T follicular helper cell (primary cell): Measurements from ENCODE around the gene LRRIQ1.
"Not testable (repeated sequence)": the region's sequence is repeated elsewhere in the genome, so short reads cannot be mapped to it uniquely, and the experiment has no call there.

ENCODE experiments used
- DNase-seq: peaks from one replicate; pipeline ENCODE4 v3.0.0-alpha.2; 2020; ENCODE audit warnings: low read depth
- total RNA-seq, 2 experiments: gene quantifications; one replicate each; lab custom pipeline; 2026; lab: John Stamatoyannopoulos, UW

LRRIQ1 gene, protein sequence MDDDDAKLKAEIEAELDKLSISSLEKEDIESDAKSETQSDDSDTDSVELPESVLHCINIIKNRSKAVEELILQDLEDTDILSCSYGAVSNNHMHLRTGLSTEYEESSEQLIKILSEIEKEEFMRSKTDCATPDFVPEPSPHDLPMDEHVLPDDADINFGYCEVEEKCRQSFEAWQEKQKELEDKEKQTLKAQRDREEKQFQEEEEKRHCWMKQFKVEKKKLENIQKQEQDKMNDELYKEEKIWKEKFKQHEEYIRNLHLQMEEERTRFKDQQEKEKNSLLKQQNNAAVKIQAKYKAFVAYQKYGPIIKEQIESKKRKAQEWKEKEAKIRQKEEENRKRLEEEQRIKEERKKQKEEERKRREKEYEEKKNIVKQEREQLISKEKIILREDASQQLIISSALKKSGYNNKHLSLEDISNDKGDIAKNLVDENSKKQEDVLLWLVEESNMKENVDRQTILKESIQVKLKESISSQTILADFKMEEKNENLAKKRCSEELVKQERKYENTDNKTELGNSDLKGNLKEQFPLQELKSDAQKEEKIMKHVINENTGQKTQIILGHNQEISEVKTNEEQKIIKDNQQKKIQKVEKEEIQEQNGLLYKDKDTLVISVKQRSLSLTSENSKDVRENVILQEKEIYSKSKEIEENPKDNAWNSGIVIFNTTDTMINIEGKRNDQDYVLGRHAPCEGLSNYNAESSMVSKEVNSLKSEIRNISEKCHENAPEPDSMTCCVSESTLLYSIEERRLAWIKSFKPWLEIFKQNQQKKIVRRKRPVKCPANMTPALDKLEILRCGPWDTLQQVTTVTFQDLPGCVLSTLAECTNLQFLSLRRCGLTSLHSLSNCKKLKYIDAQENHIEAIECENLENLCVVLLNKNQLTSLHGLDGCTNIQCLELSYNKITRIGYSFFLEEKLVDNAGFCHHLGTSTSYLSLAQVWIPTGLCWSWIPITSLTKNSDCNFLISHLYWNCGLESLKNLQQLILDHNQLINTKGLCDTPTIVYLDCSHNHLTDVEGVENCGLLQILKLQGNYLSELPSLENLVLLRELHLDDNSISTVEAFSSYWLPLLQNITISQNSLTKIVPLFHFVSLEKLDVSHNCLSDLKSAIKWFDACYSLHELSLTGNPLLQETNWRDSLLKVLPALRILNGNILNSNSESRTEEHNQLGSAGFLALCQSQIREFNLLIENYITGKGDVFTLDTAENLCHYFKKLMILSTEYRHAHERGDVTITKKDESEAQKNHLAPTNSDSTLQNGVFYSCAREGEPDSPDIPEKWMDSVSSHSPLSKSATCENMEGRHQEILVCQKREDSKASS (N-terminal part only)
- total RNA-seq = 0 to 0.06 reads per million in 2 experiments

DNA sequence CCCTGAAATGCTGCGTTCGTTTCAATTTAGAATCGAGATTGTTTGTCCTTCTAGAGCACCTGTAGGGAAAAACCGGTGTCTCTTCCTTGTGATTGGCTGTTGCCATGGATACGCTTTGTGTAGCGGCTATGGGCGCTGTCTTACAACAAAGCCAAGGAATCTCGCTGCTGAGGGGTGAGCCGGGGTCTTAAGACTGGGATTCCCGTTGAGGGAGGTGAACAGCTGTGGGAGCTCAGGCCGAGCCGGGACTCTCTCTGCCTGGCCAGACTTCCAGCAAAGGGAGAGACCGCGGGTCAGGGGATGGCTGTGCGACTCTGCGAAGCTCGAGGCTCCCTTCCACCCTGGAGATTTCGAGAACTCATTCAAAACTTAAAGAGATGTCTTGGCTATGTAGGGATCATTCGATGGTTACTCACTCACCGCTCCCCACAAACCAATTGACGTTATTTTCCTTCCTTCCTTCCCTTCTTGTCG, at the start of gene LRRIQ1, which contains the start of gene TSPAN19:
Gene LRRIQ1 (plus strand): TSS at position 118 of the 474 bp plus-strand sequence. CDS start 1,826 bp downstream, outside the sequence.
Gene TSPAN19 (minus strand): TSS at position 44 of the 474 bp plus-strand sequence. CDS start 6,331 bp downstream, outside the sequence.
- DNase-seq = no peak

DNA sequence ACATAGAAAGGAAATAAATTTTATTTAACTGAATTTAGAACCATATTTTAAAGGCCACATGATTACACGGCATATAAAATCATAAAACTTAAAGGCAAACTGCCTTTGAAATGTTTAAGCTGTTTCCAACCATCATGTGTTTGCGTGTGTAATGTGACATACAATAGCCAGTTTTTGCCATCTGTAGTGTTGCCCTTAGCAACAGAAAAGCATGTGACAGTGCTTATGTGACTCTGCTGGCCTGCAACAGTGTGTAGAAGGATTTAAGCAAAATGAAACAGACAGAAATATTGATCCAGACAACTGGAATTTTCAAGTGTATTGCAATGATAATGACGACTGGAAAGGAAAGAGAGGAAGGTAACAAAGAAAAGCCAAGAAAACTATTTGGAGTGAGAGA, 49.6 kb upstream of the LRRIQ1 start:
- no peak for DNase-seq

DNA sequence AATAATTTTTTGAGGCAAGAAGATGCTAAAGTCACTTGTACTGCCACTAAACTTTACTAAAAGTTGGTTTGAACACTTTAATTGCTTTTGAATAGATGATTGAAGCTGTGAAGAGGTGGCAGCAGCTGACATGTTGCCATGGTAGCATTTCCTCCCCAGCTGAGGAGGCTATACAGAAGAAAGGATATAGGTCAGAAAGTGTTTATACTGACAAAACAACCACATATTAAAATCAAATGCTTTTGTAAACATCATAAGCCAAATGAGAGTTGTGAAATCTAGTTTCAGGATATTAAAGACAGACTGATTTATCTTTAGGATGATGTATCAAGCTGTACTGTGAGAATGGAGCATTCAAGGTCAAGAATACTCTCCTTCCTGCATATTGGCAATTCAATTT, 41.7 kb upstream of the LRRIQ1 start:
- DNase-seq = no peak

DNA sequence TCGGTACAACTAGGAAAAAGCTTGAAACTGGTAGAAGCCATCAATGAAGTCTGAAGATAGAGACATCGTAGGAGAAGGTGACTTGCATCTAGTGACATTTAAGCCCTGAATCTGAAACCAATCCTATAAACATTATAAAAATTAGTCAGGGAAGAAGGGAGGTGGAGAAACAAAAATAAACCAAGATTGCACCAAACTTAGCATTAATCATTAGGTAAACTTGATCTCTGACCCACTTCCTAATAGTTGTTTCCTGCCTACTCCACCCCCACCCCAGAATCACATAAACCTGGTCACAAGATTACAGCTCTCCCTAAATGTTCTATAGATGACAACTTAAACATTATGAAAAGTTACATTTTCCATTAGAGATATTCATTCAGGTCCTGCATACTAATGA, 40.5 kb upstream of the LRRIQ1 start:
- no peak for DNase-seq

DNA sequence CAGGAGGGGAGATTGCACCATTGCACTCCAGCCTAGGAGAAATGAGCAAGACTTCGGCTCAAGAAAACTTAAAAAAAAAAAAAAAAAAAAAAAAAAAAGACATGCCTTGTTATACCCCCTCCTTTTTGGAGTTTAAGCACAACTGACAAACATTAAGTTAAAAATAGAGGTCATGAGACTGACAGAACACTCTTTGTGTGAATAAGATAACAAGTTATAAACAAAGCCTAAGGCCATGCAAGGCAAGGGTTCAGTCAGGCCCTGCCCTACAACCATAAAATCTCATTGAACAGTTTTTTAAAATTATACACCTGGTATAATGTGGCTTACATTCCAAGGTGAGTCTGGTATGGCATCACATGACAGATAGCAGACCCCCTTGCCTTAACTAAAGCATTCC, 39.4 kb upstream of the LRRIQ1 start:
- DNase-seq = no peak

DNA sequence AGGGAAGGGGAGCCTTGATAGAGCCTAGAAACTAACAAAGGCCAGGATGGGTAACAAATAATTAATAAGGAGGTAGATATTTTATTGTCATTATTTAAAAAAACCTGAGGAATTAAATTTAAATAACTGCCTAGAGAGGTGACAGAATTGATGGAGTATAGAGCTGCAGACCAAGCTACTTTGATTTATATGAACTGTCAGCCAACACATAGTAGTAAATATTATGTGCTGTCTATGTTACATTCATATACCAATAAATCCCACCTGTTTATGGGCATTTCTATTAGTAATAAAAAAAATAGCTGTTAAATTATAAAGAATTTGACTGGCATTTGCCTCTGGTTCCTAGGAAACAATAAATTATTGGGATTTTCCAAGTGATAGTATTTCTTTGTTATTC, 37.8 kb upstream of the LRRIQ1 start:
- DNase-seq = no peak

DNA sequence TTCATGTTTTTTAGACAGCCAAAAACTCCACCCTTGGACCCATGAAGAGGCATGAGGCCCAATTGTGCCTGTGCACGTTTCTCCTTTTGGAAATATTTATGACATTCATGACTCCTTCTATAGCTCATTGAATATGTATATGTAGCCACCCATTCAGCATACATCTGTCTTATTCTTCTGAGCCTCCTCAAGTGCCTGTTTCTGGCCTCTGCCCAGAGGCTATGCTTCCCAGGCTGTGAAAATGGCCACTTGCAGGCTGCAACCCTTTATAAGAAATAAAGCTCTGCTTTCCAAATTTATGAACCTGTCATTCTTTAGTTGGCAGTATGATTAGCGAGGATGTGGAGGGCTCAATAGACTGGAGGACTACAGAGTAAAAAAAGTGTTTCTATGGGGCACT, 35.4 kb upstream of the LRRIQ1 start:
- no peak for DNase-seq

DNA sequence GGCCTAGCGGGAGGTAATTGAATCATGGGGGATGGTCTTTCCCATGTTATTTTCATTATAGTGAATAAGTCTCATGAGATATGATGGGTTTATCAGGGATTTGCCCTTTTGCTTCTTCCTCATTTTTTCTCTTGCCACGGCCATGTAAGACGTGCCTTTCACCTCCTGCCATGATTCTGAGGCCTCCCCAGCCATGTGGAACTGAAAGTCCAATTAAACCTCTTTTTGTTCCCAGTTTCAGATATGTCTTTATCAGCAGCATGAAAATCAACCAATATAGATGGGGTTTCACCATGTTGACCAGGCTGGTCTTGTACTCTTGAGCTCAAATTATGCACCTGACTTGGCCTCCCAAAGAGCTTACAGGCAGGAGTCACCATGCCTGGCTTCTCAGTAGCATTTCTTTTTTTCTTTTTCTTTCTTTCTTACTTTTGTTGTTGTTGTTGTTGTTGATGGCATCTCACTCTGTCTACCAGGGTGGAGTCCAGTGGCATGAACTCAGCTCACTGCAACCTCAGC, 33.3 kb upstream of the LRRIQ1 start:
- no peak for DNase-seq

DNA sequence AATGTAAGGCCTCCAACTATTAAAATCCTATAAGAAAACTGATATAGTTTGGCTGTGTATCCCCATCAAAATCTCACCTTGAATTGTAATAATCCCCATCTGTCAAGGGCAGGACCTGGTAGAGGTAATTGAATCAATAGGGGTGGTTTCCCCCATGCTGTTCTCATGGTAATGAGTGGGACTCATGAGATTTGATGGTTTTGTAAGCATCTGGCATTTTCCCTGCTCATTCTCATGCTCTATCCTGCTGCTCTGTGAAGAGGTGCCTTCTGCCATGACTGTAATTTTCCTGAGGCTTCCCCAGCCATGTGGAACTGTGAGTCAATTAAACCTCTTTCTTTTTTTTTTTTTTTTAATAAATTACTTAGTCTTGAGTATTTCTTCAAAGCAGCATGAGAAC, 31.9 kb upstream of the LRRIQ1 start:
- no peak for DNase-seq

DNA sequence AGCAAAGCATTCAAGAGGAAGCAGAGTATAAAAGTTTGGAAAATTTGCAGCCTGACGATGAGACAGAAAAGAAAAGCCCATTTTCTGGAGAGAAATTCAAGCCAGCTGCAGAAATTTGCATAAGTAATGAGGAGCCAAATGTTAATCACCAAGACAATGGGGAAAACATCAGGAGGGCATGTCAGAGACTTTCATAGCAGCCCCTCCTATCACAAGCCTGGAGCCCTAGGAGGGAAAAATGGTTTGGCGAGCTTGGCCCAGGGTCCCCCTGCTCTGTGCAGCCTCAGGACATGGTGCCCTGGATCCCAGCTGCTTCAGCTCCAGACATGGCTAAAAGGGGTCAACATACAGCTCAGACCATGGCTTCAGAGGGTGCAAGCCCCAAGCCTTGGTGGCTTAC, 31.1 kb upstream of the LRRIQ1 start:
- not testable (repeated sequence) for DNase-seq

DNA sequence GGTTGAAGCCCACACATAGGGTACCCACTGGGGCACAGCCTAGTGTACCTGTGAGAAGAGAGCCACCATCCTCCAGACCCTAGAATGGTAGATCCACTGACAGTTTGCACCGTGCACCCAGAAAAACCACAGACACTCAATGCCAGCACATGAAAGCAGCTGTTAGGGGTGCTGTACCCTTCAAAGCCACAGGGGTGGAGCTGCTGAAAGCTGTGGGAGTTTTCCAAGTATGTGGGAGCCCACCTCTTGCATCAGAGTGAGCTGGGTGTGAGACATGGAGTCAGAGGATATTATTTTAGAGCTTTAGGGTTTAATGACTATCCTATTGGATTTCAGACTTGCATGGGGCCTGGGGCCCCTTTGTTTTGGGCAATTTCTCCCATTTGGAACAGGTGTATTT, 30.5 kb upstream of the LRRIQ1 start:
- DNase-seq = no peak

DNA sequence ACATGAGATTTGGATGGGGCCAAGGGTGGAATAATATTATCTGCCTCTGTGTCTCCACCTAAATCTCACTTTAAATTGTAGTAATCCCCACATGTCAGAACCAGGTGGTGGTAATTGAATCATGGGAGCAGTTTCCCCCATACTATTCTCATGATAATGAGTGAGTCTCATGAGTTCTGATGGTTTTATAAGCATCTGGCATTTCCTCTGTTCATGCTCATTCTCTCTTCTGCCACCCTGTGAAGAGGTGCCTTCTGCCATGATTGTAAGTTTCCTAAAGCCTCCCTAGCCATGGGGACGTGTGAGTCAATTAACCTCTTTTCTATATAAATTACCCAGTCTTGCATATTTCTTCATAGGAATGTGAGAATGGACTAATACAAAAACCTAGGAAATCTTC, 29.9 kb upstream of the LRRIQ1 start:
- DNase-seq = no peak

DNA sequence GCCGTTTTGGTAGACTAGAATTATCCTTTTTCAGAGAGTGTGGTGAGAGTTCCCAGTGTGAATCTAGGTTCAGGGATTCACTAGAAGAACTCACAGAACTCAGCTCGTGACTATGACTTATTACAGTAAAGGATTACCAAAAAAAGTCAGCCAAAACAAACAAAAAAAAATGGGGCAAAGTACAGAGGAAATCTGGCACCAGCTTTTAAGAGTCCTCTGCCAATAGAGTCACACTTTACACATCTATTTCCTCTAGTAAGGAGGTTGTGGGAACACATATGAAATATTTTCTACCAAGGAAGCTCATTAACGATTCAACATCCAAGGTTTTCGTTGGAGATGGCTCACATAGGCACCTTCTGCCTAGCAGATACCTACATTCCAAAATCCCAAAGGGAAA, 28.3 kb upstream of the LRRIQ1 start:
- DNase-seq = no peak

DNA sequence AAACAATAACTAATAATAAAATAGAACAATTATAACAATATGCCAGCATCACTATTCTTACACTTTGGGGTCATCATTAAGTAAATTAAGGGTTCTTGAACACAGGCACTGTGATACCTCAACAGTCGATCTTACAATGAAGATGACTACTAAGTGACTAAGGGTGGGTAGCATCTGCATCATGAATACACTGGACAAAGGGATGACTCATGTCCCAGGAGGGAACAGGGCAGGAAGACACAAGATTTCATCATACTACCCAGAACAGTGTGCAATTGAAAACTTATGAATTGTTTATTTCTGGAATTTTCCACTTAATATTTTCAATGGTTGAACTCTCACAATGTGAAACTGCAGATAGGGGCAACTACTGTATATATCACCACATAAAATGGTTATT, 19.7 kb upstream of the LRRIQ1 start:
- no peak for DNase-seq

DNA sequence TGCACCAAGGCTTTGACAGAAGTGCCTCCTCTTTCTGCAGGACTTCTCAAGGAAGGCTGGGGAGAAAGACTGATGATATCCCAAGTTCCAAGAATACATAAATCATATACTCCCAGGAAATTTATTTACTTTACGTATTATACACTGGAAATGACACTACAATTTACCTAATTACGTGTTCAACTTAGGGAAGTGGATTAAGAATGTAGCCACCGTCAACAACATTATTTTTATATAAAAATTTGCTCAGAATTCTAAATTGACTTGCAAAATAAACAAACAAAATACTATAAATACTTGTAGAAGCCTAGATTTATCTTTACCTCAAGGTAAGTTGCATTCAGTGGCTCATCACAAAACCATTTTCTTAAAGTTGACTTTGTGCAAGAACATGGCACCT, 19.0 kb upstream of the LRRIQ1 start:
- DNase-seq = no peak

DNA sequence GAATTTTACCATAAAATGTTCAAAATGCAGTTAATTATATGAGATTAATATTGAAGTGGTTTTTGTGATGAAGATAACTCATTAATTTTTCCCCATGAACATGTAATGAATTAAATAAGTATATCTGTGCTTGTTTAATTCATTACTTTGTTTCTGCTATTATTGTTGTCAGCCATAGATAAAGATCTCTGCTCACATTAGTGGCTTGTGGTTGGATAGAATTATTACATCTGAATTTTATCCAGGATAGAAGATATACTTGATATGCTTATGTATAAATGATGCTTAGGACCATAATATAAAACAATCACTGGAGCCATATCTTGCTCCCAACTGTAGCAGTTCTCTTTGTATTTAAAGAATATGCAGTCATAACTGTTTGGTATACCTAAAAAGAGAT, 18.5 kb upstream of the LRRIQ1 start:
- DNase-seq = no peak

DNA sequence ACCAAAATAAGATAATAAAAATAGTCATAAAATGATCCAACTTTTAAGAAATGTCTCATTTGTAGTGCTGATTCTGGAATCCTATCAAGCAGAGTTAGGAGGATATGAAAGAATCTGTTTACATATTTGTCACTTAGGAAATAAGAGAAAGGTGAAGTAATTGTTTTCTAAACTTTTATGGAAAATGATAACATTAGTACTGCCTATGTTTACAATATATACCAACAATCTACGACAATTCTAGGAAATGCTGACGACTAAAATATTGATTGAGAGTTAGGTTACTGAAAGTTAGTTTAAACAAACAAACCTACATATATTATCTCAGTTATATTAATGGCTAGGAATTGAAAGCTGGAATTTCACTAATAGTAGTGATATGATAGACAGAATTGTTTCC, 18.1 kb upstream of the LRRIQ1 start:
- no peak for DNase-seq

DNA sequence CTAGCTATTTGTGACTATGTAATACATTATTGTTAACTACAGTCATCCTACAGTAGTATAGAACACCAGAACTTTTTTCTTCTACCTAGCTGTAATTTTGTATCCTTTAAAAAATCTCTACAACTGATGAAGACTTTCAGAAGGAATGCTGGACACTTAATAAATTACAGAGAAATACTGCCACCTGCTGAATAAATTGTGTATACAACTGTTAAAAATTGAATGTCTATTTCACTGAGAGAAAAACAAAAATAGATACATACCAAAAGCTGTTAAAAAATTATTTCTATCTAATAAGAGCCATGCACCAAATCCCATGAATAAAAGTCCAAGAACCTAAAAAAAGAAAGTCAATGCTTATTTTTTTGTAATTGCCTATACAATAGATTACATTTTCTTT, 6.7 kb upstream of the LRRIQ1 start:
- DNase-seq = no peak

DNA sequence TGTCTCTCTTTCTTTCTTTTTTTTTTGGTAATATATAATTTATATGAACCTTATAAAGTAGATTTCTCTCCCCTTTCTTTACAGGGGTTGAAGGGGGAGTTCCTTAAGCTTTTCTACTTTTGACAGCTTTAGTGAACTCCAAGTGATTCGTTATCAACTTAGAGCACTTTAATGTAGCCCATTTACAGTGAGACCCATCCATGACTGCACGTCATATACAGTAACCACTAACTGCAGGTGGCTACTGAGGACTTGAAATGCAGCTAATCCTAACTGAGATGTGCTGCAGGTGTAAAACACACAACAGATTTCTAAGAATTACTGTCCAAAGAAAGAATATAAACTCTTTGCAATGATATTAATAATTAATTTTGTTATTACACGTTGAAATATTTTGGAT, 582 bp downstream of the LRRIQ1 start:
- no peak for DNase-seq

DNA sequence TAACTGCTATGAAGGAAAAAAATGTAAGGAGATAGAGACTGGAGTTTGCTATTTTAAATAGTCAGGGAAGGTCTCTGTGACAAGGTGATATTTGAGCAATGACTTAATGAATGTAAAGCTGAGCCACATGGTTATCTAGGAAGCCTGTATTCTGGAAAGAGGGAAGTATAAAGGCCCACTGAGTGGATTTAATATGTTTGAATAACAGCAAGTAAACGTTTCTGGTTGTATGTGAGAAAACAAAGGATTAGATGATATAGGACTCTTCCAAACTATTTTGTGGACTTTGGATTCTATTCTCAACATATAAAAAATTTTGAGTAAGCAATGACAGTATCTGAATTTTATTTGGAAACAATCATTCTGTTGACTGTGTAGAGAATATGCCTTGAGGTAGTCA, 5.2 kb downstream of the LRRIQ1 start:
- no peak for DNase-seq

DNA sequence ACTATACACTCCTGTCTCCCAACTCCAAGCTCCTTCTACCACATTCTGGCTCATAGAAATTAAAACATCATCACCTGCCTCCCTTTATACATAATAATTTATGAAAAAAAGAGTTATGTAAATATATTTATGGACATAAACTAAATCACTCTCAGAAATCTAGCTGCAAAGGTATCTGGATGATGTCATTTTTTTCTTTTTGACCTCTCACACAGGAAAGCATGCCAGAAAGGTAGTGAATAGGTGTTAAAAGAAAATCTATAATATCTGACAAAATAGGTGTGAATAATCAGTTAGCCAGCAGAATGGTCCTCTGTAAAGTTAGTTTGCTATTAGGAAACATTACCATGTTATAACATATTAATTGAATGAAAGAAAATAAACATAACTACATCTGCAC, 7.7 kb downstream of the LRRIQ1 start:
- DNase-seq = no peak
